HG02938 (cell line): ENCODE data around the gene RNMT.
A peak's percentile ranks its signal among the peaks of the same experiment; 100 is the strongest.
"Not testable (repeated sequence)": the region's sequence is repeated elsewhere in the genome, so short reads cannot be mapped to it uniquely, and the experiment has no call there.

Experiments used
- ATAC-seq: cut with Tn5 transposase; IDR thresholded peaks from one replicate; pipeline ENCODE4 v1.9.1; 2021; ENCODE audit warnings: mild to moderate bottlenecking, moderate library complexity; ENCODE audit not compliant: unreplicated experiment

Gene RNMT

GRCh38 chr18:13726232-13726971 lies at the start of gene RNMT, which contains the start of gene FAM210A:
Gene RNMT, plus strand, starts transcription at chr18:13726673. Its CDS starts 4,845 bp downstream, at chr18:13731518.
Gene FAM210A, minus strand, starts transcription at chr18:13726558. Its CDS starts 44,481 bp downstream, at chr18:13682077.
- peak; percentile 85 for ATAC-seq

DNA sequence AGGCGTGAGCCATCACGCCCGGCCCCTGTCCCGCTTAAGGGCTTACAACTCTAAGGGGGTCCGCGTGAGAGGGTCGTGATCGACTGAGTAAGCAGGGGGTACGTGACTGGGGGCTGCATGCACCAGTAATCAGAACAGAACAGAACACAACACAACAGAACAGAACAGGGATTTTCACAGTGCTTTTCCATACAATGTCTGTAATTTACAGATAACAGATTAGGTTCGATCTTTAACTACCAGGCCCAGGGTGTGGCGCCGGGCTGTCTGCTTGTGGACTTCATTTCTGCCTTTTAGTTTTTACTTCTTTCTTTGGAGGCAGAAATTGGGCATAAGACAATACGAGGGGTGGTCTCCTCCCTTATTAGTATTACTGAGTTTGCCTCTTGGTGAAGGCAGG lies 49.1 kb upstream of the RNMT start:
- ATAC-seq: not testable (repeated sequence)

- no peak for ATAC-seq
These were observed 45.9 kb upstream of the RNMT start for GRCh38 chr18:13680612-13681011.

GRCh38 chr18:13681701-13682100 lies 44.8 kb upstream of the RNMT start:
- no peak for ATAC-seq

GRCh38 chr18:13684546-13684945 lies 41.9 kb upstream of the RNMT start:
- ATAC-seq: no peak

GRCh38 chr18:13688191-13689136 lies 38.0 kb upstream of the RNMT start:
- ATAC-seq: no peak

DNA sequence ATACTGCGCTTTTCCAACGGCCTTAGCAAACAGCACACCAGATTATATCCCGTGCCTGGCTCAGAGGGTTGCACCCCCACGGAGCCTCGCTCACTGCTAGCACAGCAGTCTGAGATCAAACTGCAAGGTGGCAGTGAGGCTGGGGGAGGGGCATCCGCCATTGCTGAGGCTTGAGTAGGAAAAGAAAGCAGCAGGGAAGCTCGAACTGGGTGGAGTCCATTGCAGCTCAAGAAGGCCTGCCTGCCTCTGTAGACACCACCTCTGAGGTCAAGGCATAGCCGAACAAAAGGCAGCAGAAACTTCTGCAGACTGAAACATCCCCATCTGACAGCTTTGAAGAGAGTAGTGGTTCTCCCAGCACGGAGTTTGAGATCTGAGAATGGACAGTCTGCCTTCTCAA lies 36.4 kb upstream of the RNMT start:
- not testable (repeated sequence) for ATAC-seq

GRCh38 chr18:13695337-13695736 lies 31.1 kb upstream of the RNMT start:
- not testable (repeated sequence) for ATAC-seq

DNA sequence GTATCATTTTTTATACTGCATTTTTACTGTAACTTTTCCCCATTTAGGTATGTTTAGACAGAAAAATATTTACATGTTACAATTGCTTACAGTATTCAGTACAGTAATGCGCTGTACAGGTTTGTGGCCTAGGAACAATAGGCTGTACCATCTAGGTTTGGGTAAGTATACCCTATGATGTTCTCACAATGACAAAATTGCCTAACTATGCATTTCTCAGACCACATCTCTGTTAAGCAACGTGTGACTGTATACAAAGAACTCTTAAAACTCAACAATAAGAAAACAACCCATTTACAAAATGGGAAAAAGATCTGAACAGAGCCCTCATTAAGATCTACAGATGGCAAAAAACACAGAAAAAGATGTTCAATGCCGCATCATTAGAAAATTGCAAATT lies 29.5 kb upstream of the RNMT start:
- ATAC-seq: no peak

DNA sequence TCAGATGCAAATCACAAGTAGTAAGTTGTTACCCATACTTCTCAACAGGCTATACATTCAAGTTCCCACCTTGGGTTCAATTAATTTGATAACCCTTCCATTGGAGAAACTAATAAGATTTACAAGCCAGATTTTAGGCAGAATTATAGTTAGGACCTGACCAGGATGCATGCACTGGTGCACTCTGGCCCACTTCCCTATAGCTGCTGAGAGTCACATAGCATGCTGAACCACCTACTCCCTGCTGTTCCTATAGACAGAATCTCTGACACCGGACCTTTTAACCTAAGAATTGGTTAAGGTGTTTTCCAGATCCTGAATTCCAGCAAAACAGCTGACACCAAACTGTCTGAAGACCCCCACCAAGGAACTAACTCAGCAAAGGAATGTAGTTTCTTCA lies 26.3 kb upstream of the RNMT start:
- no peak for ATAC-seq

DNA sequence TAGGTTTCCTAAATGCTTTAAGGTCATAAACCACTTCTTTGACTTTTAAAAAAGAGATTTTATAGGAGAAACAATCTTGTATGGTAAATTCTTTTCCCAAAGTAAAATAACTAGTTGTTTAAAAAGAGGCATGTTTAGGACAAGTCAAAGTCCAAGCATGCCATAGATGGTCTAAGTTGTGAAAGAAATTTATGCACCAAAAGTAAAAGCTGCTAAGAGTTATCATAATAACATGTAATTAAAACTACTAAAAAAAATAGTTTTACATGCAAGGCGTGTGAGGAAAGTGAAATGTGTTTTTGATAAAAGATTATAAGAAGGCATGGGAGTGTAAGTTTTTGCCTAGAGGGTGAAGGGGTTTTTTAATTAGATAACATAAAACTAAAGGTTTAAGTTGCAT lies 22.6 kb upstream of the RNMT start:
- ATAC-seq: no peak

GRCh38 chr18:13710414-13710831 lies 16.1 kb upstream of the RNMT start:
- ATAC-seq: no peak

- ATAC-seq: no peak
These were observed 13.9 kb upstream of the RNMT start for GRCh38 chr18:13712400-13713131.

GRCh38 chr18:13713455-13714055 lies 12.9 kb upstream of the RNMT start:
- ATAC-seq: no peak

- ATAC-seq: no peak
These were observed 11.1 kb upstream of the RNMT start for GRCh38 chr18:13715330-13715729.

DNA sequence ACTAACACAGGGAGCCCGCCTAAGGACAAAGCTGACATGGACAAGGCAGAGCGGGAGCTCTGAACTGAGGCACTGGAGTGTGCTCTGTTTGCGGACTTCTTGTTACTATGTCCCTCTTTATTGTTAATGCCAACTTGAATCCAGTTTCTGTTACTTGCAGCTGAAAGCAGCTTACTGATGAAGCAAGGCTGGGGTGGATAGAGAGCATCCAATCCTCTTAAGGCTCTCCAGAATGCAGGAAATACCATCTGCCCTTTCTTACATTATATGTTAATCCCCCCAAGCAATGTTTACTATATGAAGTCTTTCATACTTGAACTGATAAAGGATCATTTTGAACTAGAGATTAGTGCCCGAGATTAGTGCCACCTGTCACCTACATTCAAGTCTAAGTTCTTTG lies 9.6 kb upstream of the RNMT start:
- no peak for ATAC-seq

DNA sequence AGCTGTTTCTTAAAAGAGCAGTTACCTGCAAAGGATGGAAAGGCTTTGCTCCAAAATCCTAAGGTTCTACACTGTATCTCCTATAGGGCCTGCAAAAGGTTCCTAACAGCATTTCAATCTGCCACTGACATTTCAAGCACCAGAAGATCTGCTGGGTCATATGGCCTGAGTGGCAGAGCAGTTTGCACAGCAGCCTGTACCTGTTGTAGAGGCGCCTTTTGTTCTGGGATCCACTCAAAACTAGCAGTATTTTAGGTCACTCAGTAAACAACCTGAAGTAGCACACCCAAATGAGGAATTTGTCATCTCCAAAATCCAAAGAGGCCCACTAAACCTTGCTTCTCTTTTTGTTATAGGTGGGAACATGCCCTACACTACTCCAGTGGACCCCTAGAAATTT lies 6.3 kb upstream of the RNMT start:
- ATAC-seq: no peak

GRCh38 chr18:13720847-13721246 lies 5.6 kb upstream of the RNMT start:
- ATAC-seq: no peak

DNA sequence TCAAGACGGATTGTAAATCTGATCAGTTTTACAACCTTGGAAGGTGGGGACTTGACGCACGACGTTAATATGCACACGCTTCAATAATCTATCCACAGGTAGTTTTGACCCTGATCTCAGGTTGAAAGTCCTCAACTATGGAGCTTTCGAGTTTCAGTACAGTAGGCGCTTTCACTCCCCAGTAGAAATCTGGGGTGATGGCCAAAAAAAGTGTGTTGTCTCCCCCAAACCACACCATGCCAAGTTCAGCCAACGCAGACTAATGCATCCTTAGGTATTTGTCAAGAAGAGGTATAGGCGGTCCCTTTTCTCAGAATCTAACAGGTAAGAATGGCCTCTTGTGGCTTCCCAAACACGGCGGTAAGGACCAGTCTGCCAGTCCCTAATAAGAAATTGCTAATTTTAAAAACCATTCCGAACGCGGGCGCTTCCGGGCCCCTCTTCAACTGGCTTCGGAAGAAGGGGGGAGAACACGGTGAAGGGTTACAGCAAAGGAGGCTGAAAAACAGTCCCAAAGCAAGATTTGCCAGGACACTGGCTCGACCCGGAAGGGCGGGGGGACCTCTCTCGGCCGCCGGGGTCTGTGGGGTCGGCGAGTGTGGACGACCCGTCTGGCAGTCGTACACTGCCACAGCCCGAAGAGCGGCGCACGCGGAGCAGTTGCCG lies 774 bp upstream of the RNMT start:
- peak; percentile 25 for ATAC-seq

- ATAC-seq: peak; percentile 22
These were observed 479 bp downstream of the RNMT start for GRCh38 chr18:13726972-13727331.
